ENCODE results near the gene ABHD3.
A peak's percentile ranks its signal among the peaks of the same experiment; 100 is the strongest.
"Not testable (repeated sequence)": the region's sequence is repeated elsewhere in the genome, so short reads cannot be mapped to it uniquely, and the experiment has no call there.

Gene ABHD3, protein sequence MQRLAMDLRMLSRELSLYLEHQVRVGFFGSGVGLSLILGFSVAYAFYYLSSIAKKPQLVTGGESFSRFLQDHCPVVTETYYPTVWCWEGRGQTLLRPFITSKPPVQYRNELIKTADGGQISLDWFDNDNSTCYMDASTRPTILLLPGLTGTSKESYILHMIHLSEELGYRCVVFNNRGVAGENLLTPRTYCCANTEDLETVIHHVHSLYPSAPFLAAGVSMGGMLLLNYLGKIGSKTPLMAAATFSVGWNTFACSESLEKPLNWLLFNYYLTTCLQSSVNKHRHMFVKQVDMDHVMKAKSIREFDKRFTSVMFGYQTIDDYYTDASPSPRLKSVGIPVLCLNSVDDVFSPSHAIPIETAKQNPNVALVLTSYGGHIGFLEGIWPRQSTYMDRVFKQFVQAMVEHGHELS

DNA sequence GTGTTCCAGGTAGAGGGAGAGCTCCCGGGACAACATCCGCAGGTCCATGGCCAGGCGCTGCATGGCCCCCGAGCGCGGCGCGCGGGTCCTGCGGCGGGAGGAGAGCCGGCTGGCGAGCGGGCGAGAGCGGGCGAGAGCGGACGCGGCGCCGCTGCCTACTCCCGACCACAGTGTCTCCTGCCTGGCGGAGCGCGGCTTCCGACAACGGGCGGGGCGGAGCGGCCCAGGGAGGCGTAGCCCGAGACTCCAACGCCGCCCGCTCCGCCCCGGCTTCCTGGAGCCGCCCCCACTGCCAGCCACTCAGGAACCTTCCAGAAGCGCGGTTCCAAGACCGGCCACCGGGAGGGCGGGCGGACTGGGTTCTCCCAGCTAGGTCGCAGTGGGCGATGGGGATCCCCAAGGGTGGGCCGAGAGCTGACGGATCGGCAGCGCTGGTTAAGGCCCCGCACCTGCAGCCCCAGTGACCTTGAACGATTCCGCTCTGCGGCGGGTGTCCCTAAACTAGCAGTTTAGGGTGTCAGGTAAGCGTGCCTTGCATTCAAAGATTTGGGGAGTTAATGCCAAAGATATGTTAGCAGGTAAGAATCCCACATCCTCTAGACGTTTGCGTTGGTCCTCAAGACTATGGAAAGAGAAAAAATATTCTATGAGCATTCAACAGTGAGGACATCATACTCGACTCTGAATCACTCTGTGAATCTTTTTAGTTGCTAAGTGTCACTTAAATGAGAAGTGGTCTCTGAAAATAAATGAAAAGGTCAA is at the start of gene ABHD3:
TSS of gene ABHD3 (minus strand) at position 172 of the 762 bp plus-strand sequence. CDS start at position 63, 109 bp downstream.
- H3K4me1 Mint-ChIP-seq (ENCODE audit: low read depth): peaks cover 31% of the 10 kb centered on the region
- peaks cover 2% of the 10 kb centered on the region for H3K36me3 Mint-ChIP-seq
- no peaks in the 10 kb centered on the region for H3K9me3 Mint-ChIP-seq (ENCODE audit: low read depth)
- H3K27ac Mint-ChIP-seq: peak within 1 kb of the TSS; percentile 89
- no peaks in the 10 kb centered on the region for H3K27me3 Mint-ChIP-seq
- H3K4me3 Mint-ChIP-seq: peak within 1 kb of the TSS; percentile 94

DNA sequence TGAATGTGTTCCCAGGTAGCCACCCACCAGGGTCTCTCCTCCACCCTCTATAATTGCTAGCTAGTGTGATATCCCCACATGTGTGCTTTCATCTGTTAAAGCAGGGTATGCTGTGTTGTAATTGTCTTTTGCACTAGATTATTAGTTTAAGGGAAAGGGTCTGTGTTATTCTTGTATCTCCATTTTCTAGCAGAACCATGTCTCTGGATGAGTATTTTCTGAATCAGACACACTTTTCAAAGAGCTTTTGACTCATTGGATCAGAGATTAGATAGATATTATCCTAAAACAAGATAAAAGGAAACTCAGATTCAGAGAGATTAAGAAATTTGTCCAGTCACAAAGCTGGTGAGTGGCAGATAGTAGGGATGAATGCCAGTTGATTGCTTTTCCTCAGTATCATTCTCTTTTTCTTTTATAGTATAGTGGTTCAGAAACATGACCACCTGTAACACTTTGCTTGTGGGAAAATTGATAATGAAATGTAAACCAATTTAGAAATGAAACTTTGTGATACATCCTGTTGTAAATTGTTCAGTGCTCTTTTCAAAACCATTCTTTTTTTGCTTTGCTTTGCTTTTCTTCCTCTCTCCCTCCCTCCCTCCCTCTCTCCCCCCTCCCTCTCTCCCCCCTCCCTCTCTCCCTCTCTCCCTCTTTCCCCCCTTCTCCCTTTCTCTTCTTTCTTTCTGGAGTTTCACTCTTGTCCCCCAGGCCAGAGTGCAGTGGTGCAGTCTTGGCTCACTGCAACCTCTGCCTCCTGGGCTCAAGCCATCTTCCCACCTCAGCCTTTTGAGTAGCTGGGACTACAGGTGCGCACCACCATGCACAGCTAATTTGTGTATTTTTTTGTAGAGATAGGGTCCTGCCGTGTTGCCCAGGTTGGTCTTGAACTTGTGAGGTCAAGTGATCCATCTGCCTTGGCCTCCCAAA is 43.5 kb upstream of the ABHD3 start:
- H3K36me3 Mint-ChIP-seq: peaks cover 2% of the 10 kb centered on the region
- H3K4me3 Mint-ChIP-seq: peak overlapping the region; percentile 30
- H3K9me3 Mint-ChIP-seq (ENCODE audit: low read depth): no peaks in the 10 kb centered on the region
- peaks cover 47% of the 10 kb centered on the region for H3K4me1 Mint-ChIP-seq (ENCODE audit: low read depth)
- H3K27me3 Mint-ChIP-seq: no peaks in the 10 kb centered on the region
- H3K27ac Mint-ChIP-seq: peak overlapping the region; percentile 83

DNA sequence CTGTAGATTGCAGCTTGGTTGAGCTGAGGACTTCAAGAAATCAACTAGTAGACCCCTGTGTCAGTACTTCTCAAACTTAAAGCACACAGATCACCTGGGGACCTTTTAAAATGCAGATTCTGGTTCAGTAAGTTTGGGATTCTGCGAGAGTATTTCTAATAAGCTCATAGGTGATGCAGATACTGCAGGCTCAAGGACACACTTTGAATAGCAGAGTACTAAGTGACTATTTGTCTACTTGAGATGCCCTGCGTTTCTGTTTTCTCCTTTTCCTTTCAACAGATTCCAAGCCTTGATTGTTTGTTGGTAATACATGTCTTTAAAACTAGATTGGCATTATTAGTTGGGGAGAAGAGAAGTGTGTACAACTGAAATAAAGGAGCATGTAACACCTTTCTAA is 42.7 kb upstream of the ABHD3 start:
- no peaks in the 10 kb centered on the region for H3K9me3 Mint-ChIP-seq (ENCODE audit: low read depth)
- no peaks in the 10 kb centered on the region for H3K27me3 Mint-ChIP-seq
- H3K27ac Mint-ChIP-seq: peak overlapping the region; percentile 83
- peaks cover 54% of the 10 kb centered on the region for H3K4me1 Mint-ChIP-seq (ENCODE audit: low read depth)
- H3K4me3 Mint-ChIP-seq: no peak overlapping the region
- H3K36me3 Mint-ChIP-seq: peaks cover 2% of the 10 kb centered on the region

DNA sequence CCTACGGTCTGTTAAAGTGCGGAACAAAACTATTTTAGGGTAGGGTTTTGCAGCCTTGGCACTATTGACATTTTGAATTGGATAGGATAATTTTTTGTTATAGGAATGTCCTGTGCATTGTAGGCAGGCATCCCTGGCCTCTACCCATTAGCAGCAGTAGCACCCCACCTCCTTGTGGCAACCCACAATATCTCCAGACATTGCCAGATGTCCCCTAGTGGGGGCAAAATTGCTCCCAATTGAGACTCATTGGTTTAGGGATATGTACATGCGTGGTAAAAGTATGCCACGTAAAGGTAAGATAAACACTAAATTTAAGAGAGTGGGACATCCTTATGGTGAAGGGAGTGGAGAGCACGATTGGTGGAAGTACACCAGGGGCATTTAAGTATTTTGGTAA is 40.7 kb upstream of the ABHD3 start:
- Mint-ChIP-seq H3K9me3 (ENCODE audit: low read depth) (no peaks in the 10 kb centered on the region), H3K4me3 (no peak overlapping the region), H3K27ac (no peak overlapping the region), H3K27me3 (no peaks in the 10 kb centered on the region), H3K36me3 (no peaks in the 10 kb centered on the region), H3K4me1 (ENCODE audit: low read depth) (peaks cover 57% of the 10 kb centered on the region)

DNA sequence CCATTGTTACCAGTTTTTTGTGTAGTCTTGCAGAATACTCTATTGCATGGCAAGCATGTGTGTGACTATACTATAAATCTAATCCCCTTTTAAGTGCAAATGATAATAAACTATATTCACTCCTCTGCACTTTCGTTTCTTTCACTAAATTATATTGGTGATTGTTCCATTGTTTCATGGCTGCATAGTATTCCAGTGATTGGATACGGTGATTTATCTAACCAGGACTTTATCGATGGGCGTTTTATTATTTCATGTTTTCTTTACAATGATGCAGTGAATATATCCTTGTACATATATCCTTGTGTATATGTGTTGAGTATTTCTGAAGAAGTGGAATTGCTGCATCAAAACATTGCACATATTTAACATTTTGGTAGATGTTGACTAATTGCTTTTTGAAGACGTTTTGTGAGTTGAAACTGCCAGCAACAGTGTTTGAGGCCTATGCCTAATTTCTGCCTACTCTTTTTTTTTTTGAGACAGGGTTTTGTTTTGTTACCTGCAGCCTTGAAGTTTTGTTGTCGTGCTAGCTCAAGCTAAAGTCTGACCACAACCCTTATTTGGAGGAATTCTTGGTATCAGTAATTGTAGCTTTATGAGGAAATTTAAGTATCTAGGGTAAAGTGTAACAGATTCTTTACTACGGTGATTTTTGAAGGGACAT is 38.7 kb upstream of the ABHD3 start:
- peak overlapping the region; percentile 62 for H3K4me3 Mint-ChIP-seq
- H3K4me1 Mint-ChIP-seq (ENCODE audit: low read depth): peaks cover 59% of the 10 kb centered on the region
- H3K9me3 Mint-ChIP-seq (ENCODE audit: low read depth): no peaks in the 10 kb centered on the region
- H3K27ac Mint-ChIP-seq: peak overlapping the region; percentile 67
- H3K36me3 Mint-ChIP-seq: no peaks in the 10 kb centered on the region
- H3K27me3 Mint-ChIP-seq: no peaks in the 10 kb centered on the region

DNA sequence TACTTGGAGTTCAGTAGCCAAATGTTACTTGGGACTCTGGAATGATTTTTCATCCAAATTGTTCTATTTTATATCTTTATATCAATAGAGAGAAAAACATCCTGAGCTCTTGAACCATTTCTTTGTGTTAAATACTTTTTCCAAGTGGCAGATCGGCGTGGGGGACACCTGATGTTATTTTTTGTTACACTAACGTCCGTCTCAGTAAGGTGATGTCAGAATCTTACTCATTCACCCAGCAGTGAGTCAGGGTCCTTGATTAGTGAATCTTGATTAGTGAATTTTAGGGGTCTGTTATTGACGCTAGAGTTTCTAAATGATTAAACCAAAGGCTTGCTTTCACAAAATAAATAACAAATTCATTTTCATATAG is 37.7 kb upstream of the ABHD3 start:
- no peaks in the 10 kb centered on the region for H3K36me3 Mint-ChIP-seq

DNA sequence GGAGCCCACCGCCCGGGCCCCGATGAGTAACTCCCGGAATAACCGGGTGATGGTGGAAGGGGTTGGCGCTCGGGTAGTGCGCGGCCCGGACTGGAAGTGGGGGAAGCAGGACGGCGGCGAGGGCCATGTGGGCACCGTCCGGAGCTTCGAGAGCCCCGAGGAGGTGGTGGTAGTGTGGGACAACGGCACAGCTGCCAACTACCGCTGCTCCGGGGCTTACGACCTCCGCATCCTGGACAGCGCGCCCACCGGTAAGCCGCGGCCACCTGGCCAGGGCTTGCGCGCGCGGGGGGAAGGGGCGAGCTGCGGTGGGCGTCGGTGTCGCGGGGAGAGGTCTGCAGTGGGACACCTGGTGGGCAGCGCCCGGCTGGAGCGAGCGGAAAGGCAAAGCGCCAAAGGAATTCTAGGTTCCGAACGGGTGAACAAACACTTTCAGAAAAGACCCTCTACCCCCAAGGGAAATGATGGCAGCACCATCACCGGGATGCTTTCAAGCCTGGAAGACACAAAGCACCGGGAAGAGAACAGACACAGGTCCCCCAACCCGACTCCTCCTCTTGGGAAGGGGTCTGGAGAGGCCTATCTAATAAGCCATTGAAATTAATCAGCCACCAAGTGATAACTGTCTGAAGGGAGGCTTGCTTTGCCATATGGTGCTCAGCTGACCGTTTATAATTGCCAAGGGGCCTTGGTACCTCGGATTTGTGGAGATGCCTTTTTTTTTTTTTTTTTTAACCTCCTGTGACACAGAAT is 37.2 kb upstream of the ABHD3 start:
- Mint-ChIP-seq H3K27ac (peak overlapping the region; percentile 64), H3K4me1 (ENCODE audit: low read depth) (peaks cover 44% of the 10 kb centered on the region), H3K27me3 (no peaks in the 10 kb centered on the region), H3K9me3 (ENCODE audit: low read depth) (peaks cover 2% of the 10 kb centered on the region), H3K4me3 (peak overlapping the region; percentile 83), H3K36me3 (no peaks in the 10 kb centered on the region)

More for the DNA sequence above, 37.7 kb upstream of the ABHD3 start:
- Mint-ChIP-seq H3K27ac (peak overlapping the region; percentile 64), H3K4me3 (peak overlapping the region; percentile 83), H3K9me3 (ENCODE audit: low read depth) (no peaks in the 10 kb centered on the region), H3K27me3 (no peaks in the 10 kb centered on the region), H3K4me1 (ENCODE audit: low read depth) (peaks cover 50% of the 10 kb centered on the region)

DNA sequence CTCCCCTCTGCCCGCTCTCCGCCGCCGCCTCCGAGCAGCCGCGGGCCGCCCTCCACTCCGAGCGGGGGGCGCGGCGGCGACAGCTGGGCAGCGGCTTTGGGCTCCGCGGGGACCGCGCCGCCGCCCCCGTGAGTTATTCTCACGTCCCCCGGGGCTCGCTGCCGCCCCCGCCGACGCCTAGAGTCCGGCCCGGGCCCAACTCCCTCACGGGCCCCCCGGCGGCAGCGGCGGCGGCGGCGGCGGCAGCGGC is 36.7 kb upstream of the ABHD3 start:
- Mint-ChIP-seq H3K4me3 (peak overlapping the region; percentile 83), H3K9me3 (ENCODE audit: low read depth) (peaks cover 7% of the 10 kb centered on the region), H3K27me3 (no peaks in the 10 kb centered on the region), H3K36me3 (peaks cover 4% of the 10 kb centered on the region), H3K27ac (no peak overlapping the region), H3K4me1 (ENCODE audit: low read depth) (peaks cover 39% of the 10 kb centered on the region)

DNA sequence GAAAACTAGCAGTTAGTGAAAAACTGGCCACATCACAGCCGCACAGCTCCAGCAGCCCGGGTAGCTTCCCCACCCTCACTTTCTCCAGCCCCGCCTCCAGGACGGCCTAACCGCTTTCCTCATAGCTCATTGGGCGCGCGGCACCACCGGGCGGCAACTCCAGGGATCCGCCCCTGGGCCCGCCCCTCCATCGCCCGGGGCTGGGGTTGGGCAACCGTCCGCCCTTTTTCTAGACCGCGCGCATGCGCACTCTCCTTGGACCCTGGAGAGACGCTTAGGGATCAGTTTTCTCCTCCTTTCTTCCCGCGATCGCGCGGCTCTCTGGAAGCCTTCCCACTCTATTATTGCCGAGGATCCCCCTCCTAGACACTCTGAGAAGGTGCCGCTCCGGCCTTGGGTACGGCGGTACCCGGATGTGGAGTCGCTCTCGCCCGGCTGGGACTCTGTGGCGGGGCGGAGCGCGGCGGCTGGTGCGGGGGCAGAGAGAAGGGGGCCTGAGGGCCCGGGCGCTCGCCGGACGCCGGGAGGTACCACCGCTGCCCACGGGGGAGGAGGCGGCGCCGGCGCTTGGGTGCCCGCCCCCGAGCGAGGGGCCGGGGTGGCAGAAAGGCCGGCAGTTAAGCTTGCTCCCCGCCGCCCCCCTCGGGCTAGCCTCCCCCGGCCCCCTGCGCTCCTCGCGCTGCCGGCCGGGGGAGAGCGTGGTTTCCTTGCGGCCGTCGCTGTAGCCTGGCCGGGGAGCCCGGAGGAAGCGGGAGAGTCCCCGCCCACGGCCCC is 36.2 kb upstream of the ABHD3 start, which contains the start of gene MIB1:
TSS of gene MIB1 (plus strand) at position 255 of the 774 bp plus-strand sequence. CDS start 792 bp downstream, outside the sequence.
- Mint-ChIP-seq H3K9me3 (ENCODE audit: low read depth) (peaks cover 8% of the 10 kb centered on the region), H3K4me3 (peak within 1 kb of the TSS; percentile 93), H3K27ac (peak within 1 kb of the TSS; percentile 94), H3K4me1 (ENCODE audit: low read depth) (peaks cover 36% of the 10 kb centered on the region), H3K27me3 (no peaks in the 10 kb centered on the region), H3K36me3 (peaks cover 5% of the 10 kb centered on the region)

DNA sequence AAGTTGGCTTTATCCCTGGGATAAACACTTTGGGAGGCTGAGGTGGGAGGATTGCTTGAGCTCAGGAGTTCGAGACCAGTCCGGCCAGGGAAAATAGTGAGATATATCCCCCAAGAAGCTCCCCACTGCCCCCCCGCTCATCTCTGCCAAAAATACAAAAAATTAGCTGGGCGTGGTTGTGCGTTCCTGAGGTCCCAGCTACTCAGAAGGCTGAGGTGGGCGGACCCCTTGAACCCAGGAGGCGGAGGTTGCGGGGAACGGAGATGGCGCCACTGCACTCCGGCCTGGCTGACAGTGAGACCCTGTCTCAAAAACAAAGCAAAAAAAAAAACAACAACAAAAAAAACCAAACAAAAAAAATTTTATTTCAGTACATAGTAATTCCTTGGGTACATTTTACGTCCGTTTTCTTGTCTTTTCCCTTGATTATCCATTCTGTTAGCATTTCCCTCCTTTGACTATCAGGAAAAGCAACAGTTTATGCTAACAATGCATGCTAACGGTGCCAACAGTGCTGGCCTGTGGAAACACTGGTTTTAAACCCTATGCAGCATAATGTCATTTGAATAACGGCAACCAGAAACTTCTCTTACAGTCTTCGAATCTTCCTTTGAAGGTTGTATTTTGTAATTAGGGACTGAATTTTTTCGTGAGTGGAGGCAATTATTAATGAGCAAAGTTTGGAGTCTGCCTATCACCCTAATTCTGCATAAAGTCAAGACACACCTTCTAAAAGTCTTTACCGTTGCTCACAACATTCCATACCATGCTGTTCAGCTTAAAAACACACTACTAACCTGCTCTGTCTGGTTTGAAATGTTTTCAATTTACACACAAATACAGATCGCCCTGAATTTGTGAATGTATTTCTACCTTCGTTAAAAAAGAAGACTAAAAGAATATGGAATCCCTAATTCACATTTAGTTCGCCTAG is 35.3 kb upstream of the ABHD3 start:
- H3K36me3 Mint-ChIP-seq: peaks cover 5% of the 10 kb centered on the region
- peaks cover 8% of the 10 kb centered on the region for H3K9me3 Mint-ChIP-seq (ENCODE audit: low read depth)
- H3K27ac Mint-ChIP-seq: peak overlapping the region; percentile 94
- no peaks in the 10 kb centered on the region for H3K27me3 Mint-ChIP-seq
- H3K4me1 Mint-ChIP-seq (ENCODE audit: low read depth): peaks cover 31% of the 10 kb centered on the region
- H3K4me3 Mint-ChIP-seq: peak overlapping the region; percentile 93

DNA sequence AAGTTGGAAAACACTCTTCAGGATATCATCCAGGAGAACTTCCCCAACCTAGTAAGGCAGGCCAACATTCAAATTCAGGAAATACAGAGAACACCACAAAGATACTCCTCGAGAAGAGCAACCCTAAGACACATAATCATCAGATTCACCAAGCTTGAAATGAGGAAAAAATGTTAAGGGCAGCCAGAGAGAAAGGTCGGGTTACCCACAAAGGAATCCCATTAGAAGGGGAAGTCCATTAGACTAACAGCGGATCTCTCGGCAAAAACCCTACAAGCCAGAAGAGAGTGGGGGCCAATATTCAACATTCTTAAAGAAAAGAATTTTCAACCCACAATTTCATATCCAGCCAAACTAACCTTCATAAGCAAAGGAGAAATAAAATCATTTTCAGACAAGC is 32.4 kb upstream of the ABHD3 start:
- not testable (repeated sequence) for H3K9me3 Mint-ChIP-seq (ENCODE audit: low read depth); H3K36me3 Mint-ChIP-seq; H3K4me3 Mint-ChIP-seq; H3K4me1 Mint-ChIP-seq (ENCODE audit: low read depth); H3K27me3 Mint-ChIP-seq; H3K27ac Mint-ChIP-seq

DNA sequence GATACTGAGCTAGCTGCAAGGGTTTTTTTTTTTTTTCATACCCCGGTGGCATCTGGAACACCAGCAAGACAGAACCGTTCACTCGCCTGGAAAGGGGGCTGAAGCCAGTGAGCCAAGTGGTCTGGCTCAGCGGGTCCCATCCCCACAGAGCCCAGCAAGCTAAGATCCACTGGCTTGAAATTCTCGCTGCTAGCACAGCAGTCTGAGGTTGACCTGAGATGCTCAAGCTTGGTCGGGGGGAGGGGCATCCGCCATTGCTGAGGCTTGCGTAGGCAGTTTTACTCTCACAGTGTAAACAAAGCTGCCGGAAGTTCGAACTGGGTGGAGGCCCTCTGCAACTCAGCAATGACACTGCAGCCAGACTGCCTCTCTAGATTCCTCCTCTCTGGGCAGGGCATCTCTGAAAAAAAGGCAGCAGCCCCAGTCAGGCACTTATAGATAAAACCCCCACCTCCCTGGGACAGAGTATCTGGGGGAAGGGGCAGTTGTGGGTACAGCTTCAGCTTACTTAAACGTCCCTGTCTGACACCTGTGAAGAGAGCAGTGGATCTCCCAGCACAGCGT is 31.0 kb upstream of the ABHD3 start:
- Mint-ChIP-seq H3K36me3 (peaks cover 7% of the 10 kb centered on the region), H3K27me3 (no peaks in the 10 kb centered on the region), H3K9me3 (ENCODE audit: low read depth) (peaks cover 8% of the 10 kb centered on the region), H3K27ac (no peak overlapping the region), H3K4me3 (no peak overlapping the region), H3K4me1 (ENCODE audit: low read depth) (peaks cover 7% of the 10 kb centered on the region)
